ENCODE data around the gene POLR2C.

- TF ChIP-seq EP300 (IDR thresholded peaks at IDR 0.05; ENCODE audit: borderline replicate concordance) (no peak), EGR1 (IDR thresholded peaks at IDR 0.05) (no peak)
These were observed 56.0 kb downstream of the POLR2C start for GRCh38 chr16:57518520-57518919.

Data from Ishikawa (cell line).